T-helper 2 cell treated with Interferon-gamma antibody and Interleukin-4, amounts not matched to agents 100 ng/mL and 5 ng/mL, for 36 hours (primary cell): ENCODE data around the gene SIAH1. TPM values are rescaled to one million over a fixed set of nuclear protein-coding genes. Genes with fewer than 3 reads are reported as not detected.
"Not testable (repeated sequence)": the region's sequence is repeated elsewhere in the genome, so short reads cannot be mapped to it uniquely, and the experiment has no call there.

Experiments
- intact Hi-C: fragments of 100-400 bp; cut with micrococcal nuclease; formaldehyde crosslinking; loops from one replicate; pipeline ENCODE4 v1.15.1; 2023
- total RNA-seq: library from RNA; stranded (reverse); gene quantifications from 2 replicates; pipeline ENCODE4 v1.2.3, GENCODE V29; 2022

Gene SIAH1, protein sequence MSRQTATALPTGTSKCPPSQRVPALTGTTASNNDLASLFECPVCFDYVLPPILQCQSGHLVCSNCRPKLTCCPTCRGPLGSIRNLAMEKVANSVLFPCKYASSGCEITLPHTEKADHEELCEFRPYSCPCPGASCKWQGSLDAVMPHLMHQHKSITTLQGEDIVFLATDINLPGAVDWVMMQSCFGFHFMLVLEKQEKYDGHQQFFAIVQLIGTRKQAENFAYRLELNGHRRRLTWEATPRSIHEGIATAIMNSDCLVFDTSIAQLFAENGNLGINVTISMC
- 16.1 and 16.3 TPM in 2 replicates for total RNA-seq

DNA sequence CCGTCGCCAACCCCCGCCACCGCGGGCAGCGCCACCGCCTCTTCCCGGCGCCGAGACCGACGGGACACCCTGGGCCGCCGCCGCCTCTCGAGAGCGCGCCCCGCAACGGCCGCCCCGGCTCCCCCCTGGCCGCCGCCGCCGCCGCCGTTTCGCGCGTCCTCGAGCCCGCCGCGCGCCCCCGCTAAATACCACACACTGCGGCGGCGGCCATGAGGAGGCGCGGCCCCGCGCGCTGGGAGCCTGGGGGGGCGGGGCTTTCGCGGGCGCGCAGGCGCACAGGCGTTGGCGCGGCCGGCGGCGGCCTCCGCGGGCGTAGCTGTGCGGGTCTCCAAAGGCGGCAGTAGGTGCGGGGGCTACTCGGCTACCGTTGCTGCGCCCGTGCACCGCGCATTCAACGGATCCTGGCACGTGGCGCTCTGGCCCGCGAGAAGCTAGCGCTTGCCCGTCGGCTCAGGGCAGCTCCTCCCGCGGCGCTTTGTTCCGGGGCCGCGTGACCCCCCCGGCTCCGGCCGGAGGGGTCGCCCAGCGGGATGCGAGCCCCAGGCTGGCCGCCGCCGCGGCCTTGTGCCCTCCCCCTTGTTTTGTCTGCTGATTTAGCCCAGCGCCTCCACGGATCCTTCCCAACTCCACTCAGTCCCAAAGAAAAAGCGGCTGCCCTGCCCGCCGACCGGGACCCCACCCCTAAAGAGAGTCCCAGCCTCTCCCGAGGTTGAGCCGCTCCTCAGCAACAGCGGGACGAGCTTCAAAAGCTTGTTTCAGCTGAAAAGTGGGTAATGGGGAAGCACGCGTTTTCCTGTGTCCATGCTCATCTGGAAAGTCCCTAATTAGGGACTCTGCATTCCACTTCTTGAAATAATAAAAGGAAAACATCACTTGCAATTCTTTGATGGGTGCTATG, at the start of gene SIAH1:
Gene SIAH1 (minus strand): TSS at position 161 of the 898 bp plus-strand sequence. CDS start 22,985 bp downstream, outside the sequence.
- intact Hi-C loops = loop anchor here (1.0 to 10.0 kb wide), 6 partner anchors 32 to 1551 kb away; partner anchors contain the start of genes C16orf87, DNAJA2 and LONP2

DNA sequence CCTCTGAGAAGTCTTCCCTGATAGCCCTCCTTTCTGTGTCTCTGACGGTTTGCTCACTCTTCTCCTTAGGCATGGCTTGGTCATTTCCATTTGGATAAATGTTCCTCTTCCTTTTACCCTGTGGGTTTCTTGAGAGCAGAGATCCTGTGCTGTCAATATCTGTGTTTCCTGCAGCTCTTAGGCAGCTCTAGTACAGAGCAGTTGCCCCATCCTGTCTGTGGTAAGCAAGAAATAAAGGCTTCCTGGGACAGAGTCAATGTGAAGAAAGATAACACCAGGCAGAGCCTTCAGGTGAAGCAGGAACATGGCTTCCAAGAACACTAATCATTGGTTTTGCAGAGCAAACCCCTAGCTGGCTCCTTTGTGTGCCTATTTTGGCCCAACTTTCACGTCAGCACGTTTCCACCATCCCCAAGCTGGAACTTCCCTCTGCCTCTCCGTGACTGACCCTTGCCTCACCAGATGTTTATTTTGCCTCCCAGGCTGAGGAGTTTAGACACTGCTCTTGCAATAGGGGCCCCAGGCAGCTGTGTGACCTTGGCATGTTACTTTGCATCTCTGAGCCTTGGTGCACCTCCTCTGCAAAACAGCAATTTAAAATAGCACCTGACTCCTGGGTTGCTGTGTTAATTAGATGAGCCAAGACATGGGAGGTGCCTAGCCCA, 49.6 kb upstream of the SIAH1 start:
- intact Hi-C loops = loop anchor here (10.0 kb wide), 1 partner anchor 190 kb away; no protein-coding TSS in a partner anchor

DNA sequence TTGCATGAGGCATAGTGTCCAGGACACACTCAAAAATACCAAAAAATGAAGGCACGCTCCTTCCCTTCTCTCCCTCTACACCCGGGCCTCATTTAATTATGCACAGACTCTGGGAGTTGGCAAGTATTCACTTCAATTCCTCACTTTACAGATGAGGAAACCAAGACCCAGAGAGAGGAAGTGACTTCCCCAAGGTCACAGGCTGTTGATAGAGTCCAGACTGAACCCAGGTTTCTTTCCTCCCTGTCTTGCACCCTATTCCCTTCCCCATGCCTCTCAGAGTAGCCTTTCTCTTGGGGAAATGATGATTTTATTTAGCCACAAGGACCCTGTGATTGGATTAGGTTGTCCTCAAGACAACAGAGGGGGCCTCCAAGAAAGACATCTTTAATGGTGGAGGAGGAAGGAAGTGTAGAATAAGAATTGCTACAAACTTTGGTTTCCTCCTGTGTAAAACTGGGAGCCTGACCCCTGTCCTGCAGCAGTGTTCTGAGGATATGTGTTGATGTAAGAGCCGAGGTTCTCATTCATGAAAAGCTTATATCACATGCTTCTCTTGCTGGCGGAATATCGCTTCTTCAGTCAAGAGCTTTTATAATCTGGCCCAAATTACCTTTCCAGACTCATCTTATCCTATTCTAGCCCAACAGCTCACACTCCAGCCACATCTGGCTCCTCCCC, 48.8 kb upstream of the SIAH1 start:
- intact Hi-C loops = loop anchor here (10.0 kb wide), 1 partner anchor 191 kb away; no protein-coding TSS in a partner anchor

DNA sequence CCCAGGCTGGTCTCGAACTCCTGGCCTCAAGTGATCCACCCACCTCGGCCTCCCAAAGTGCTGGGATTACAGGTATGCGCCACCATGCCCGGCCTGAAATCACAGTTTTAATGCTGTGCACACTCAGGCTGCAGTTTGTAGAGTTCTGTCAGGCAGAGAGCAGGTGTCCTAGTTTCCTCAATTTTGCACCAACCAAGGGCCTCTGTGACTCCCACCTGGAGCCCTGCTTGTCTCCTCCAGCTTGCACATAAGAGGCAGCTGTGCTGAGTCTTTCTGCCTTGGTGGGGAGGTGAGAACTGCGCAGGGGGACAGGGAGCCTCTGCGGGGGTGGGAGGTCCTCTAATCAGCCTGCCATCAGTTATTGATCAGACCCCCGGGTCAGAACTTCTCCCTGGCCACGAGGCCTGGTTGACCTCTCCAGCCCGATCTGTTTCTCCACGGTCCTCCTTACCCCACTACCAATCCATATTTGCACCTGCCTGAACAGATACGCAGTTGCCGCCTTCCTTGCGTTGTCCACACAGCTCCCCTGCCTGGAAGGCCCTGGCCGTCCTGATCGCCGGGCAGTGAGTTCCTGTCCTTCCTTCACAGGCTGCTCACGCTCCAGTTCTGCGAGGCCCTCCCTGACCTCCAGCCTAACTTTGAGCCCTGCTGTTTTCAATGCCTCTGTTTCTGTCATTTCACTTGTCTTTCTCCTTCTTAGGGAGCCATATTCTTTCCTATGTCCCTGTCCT, 48.1 kb upstream of the SIAH1 start:
- intact Hi-C loops = loop anchor here (10.0 kb wide), 1 partner anchor 192 kb away; no protein-coding TSS in a partner anchor

DNA sequence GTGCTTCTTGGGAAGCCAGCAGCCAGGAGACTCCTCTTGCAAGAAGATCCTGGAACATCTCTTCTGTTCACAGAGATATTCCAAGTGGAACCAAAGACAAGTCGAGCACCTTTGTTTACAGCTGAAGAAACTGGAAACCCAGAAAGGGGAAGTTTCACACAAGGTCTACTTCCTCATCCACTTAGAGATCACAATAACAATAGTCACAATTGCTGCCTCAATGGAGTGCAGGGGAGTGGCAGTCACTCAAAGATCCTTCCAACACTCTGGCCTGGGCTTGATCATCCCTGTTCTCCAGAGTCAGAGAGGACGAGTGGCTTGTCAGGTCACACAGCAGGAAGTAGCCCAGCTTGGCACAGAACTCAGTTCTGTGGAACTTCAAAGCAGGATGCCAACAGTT, 46.9 kb upstream of the SIAH1 start:
- intact Hi-C loops = loop anchor here (10.0 kb wide), 1 partner anchor 193 kb away; no protein-coding TSS in a partner anchor

DNA sequence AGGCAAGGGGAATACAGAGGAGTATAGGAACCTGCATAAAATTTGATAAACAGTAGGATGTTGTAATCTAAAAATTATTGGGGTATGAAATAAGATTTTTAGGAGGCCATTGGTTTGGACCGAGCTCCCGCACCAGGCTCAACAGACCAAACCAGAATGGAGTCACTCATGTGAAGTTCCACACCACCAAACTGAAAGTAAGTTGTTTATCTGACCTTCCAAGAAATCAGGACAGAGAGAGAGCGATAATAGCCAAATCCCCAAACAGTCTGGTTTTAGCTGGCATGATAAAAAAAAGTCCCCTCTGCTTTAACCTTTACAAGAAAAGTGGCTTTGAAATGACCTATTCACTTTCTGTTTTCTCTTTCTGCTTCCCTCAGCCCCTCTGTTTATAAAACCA, 45.7 kb upstream of the SIAH1 start:
- intact Hi-C loops = loop anchor here (10.0 kb wide), 1 partner anchor 194 kb away; no protein-coding TSS in a partner anchor

DNA sequence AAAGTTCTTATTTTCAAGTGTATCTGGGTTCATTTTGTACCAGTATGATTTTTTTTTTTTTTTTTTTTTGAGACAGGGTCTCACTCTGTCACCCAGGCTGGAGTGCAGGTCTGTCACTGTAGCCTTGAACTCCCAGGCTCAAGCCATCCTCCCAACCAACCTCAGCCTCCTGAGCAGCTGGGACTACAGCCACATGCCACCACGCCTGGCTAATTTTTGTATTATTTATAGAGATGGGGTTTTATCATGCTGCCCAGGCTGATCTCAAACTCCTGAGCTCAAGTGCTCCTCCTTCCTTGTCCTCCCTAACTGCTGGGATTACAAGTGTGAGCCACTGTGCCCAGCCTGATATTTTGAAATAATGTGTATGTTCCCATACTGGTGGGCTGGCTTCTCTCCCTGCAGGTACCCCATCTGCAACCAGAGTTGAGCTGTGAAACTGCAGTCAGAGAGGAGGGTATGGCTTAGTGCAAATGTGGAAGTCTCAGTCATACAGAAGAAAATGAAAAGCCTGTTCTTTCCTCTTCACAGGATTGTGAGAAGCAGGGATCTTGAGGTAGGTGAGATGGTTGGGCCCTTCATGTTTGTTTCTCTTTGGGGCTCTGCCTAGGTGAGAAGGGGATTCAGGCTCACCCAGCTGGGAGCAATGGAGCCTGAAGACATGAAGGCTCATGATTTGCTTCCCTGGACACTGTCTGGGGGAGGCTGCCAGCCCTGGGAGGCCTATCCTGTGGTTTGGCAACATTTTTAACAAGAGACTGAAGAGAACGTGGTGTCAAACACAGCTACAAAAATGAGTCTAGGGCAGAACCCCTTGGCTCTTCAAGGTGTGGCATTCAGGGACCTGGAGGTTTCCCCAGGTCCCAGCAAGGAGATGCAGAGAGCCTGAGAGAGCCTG, 41.3 kb upstream of the SIAH1 start:
- intact Hi-C loops = no loop called here

DNA sequence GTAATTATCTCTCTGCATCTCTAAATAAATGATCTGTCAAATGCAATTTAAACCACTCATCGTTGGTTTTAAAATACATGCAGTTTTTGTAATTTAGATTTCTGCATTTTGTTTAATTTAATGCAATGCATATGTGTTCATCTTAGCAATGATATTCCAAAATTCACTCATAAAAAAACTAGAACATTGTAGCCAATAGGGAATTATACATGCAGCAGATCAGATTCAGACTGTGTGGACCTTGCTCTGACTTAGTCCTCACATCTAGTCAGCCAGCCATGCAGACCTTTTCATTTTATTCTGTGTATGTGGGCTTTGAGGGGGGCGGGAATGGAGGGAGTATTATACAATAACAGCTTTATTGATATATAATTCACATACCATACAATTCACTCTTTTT, 37.3 kb upstream of the SIAH1 start:
- intact Hi-C loops = no loop called here

DNA sequence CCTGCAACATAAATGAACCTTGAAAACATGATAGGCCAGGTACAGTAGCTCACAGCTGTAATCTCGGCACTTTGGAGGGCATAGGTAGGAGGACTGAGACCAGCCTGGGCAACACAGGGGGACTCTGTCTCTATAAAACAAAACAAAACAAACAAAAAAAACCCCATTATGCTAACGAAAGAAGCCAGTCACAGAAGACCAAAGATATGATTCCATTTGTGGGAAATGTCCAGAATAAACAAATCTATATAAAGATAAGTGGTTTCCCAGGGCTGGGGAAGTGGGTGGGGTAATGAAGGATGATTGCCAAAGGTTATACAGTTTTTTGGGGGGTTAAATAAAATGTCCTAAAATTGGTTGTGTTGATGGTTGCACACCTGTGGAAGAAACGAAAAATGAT, 36.5 kb upstream of the SIAH1 start:
- intact Hi-C loops = no loop called here

DNA sequence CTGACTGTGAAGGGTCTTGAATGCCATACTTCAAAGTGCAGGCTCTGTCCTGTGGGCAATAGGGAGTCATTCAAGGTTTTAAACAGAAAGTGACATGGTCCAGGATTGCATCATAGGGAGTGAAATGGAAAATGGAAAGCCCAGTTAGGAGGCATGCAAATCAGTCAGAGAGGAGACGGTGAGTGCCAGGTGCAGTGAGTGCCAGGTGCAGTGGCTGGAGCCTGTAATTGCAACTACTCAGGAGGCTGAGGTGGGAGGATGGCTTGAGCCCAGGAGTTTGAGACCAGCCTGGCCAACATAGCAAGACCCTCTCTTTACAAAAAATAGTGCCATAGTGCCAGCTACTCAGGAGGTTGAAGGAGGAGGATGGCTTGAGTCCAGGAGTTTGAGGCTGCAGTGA, 35.2 kb upstream of the SIAH1 start:
- intact Hi-C loops = no loop called here

DNA sequence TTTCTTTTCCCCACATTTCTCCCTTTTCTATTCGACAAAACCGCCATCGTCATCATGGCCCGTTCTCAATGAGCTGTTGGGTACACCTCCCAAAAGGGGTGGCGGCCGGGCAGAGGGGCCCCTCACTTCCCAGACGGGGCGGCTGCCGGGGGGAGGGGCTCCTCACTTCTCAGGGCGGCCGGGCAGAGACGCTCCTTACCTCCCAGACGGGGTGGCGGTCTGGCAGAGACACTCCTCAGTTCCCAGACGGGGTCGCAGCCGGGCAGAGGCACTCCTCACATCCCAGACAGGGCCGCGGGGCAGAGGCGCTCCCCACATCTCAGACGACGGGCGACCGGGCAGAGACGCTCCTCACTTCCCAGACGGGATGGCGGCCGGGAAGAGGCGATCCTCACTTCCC, 31.4 kb upstream of the SIAH1 start:
- intact Hi-C loops = not testable (repeated sequence)

DNA sequence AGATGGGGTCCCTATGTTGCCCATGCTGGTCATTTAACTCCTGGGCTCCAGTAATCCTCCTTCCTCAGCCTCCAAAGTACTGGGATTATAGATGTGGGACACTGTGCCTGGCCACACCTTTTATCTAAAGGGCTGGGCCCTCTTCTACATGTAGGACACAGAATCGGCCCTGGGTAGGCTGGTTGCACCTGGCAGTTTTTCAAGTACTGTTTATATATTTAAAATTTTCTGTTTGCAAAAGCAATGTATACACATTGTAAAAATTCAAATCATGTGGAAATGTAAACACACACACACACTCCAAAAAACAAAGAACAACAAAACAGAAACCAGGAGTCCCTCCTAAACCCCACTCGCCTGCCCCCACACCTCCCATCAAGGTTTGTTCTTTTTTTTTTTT, 28.1 kb upstream of the SIAH1 start:
- intact Hi-C loops = no loop called here

DNA sequence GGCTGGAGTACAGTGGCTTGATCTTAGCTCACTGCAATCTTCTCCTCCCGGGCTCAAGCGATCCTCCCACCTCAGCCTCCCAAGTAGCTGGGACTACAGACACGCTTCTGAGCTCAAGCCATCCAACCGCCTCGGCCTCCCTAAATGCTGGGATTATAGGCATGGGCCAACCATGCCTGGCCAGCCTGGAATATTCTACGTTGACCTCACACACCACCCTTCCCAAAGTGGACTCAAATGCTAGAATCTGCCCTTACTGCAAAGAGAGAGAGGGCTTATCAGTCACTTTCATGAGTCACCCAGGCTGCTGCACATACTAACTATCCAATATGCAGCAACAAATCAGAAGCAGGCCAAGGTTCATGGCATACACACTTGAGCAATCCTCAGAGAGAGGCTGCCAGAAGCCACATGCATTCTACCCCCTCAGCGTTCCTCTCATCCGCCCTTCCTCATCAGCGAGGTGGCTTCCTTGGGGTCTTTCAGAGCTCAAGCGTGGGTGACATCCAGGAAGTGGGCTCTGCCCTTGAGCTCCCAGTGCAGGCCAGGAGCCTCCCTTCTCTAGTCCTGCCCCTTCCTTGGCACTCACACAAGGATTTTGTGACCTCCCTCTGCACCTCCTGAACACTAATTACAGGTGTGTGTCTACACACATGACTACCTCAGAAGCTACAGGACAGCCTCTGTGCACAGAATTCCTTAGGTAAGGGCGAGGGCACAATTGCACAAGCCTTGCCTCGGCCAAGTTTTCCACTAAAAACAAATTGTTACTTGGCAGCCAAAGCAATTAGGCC, 24.8 kb upstream of the SIAH1 start:
- intact Hi-C loops = no loop called here

DNA sequence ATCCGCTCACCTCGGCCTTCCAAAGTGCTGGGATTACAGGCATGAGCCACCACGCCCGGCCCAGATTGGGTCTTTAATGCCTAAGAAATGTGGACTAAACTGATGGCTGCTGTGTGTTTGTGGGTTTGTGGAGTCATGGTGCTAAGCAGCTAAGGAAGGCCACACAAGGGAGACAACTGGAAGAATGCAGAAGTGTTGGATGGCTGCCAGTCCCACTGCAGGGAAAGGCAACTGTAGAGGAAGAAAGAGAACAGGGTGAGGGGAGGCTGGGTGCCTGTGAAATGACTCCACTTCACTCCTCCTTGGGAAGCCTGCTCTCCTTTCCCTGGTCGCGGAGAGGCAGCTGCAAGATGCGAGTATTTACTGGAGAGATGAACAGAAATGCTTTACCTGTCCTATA, 23.5 kb upstream of the SIAH1 start:
- intact Hi-C loops = no loop called here

DNA sequence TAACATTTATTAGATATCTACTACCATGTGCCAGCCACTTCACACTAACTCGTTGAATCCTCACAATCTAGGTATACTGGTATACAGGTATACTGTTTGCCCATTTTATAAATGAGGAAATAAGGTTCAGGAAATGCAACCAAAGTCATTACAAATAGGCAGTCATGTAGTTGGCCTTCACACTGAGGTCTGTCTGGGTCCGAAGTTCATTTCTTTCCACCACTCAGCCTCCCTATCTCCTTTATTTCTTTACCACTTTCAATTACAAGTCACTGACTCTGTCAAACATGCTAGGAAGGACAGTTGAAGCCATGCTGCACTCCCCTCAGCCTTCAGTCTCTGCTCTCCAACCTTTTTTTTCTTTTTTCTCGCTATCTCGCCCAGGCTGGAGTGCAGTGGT, 20.7 kb upstream of the SIAH1 start:
- intact Hi-C loops = no loop called here

DNA sequence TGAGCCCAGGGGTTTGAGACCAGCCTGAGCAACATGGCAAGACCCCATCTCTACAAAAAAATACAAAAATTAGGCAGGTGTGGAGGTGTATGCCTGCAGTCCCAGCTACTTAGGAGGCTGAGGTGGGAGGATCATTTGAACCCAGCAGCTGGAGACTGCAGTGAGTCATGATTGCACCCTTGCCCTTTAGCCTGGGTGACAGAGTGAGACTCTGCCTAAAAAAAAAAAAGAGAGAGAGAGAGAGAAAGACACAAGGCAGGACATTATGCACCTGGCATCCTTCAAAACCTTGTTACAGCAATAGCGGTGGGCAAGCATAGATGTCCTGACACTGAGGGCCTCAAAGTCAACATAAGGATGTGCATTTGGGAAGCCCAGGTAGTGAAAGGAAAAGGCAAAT, 19.9 kb upstream of the SIAH1 start:
- intact Hi-C loops = no loop called here

DNA sequence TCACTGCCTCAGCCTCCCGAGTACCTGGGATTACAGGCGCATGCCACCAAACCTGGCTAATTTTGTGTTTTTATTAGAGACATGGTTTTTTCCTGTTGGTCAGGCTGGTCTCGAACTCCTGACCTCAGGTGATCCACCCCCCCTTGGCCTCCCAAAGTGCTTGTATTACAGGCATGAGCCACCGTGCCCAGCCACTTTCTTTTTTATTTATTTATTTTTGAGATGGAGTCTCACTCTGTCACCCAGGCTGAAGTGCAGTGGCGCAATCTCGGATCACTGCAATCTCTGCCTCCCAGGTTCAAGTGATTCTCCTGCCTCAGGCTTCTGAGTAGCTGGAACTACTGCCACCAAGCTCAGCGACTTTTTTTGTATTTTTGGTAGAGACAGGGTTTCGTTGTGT, 17.3 kb upstream of the SIAH1 start:
- intact Hi-C loops = not testable (repeated sequence)

DNA sequence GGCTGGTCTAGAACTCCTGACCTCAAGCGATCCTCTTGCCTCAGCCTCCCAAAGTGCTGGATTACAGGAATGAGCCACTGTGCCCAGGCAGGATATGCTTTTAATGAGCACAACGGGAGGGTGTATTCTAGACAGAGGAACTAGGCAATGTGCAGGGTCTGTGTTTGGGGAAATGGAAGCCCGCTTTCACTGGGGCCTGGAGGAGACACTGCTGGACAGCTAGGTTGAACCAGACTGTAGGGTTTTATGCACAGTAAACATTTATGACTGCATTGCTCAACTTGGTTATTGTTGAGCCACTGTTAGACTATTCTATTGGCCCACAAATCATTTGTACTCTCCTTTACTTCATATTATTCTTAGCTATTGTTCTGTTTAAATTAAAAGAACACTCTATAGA, 10.2 kb upstream of the SIAH1 start:
- intact Hi-C loops = no loop called here

DNA sequence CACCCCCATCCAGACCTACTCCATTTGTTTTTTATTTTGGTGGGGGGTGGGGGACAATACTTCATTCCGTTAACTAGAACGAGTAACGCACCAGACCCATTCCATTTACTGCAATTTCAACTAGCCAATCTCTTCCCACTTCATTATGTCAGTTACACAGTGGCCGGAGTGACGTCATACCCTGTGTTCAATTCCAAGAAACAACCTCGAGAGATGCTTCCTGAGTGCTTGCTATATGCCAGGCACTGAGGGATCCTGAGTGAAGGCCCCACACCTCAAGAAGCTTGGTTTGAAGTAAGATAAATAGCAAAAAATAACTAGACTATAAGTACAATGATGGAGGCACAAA, 9.1 kb upstream of the SIAH1 start:
- intact Hi-C loops = no loop called here
